CD14-positive monocyte (primary cell): ENCODE data around the gene ZNF2. TPM values are rescaled to one million over a fixed set of nuclear protein-coding genes. Genes with fewer than 3 reads are reported as not detected.

ENCODE experiments used
- DNase-seq, 3 donors: peaks; one replicate each; pipeline ENCODE4 v3.0.0-alpha.2; 2011 to 2022
- H2AFZ ChIP-seq: 2 replicates; pipeline ENCODE4 v1.6.0; 2012; ENCODE audit warnings: mild to moderate bottlenecking, low read depth, low read length, inconsistent platforms; ENCODE audit not compliant: insufficient read depth, poor library complexity, severe bottlenecking
- H3K27ac ChIP-seq, 2 donors: 1 replicate in 1 of 2; 2 replicates in 1 of 2; pipeline ENCODE4 v1.5.1; 2012 to 2013; ENCODE audit warnings: low read length in 2 of 2, control low read depth in 1 of 2, inconsistent platforms in 1 of 2, low read depth in 1 of 2, mild to moderate bottlenecking in 1 of 2
- H3K27me3 ChIP-seq, 2 donors: one replicate each; pipeline versions ENCODE4 v1.6.0 to v1.6.1; 2011 to 2013; ENCODE audit warnings: low read length in 2 of 2; ENCODE audit not compliant: control insufficient read depth in 2 of 2, insufficient read depth in 2 of 2
- H3K36me3 ChIP-seq, 2 donors: replicated peaks in 1 of 2; 1 replicate in 1 of 2; 2 replicates in 1 of 2; pipeline versions ENCODE4 v1.5.1 to v1.6.1; 2012 to 2013; ENCODE audit warnings: low read length in 2 of 2, control low read depth in 1 of 2, inconsistent platforms in 1 of 2, mild to moderate bottlenecking in 1 of 2; ENCODE audit not compliant: insufficient read depth in 2 of 2, control insufficient read depth in 1 of 2
- H3K4me1 ChIP-seq, 2 donors: 1 replicate in 1 of 2; 2 replicates in 1 of 2; pipeline versions ENCODE4 v1.5.1 to v1.6.1; 2012 to 2013; ENCODE audit warnings: low read length in 2 of 2, control low read depth in 1 of 2, inconsistent platforms in 1 of 2, mild to moderate bottlenecking in 1 of 2, moderate library complexity in 1 of 2; ENCODE audit not compliant: insufficient read depth in 2 of 2, control insufficient read depth in 1 of 2
- H3K4me2 ChIP-seq: replicated peaks from 2 replicates; pipeline ENCODE3; 2012; ENCODE audit warnings: low read length, moderate library complexity, mild to moderate bottlenecking; ENCODE audit not compliant: poor library complexity, severe bottlenecking; ENCODE audit errors: extremely low read depth
- H3K4me3 ChIP-seq, 3 experiments: fragments of 200-600 bp in 1 of 3; sonication (generic) in 1 of 3; replicated peaks in 1 of 3; 1 replicate in 2 of 3; 2 replicates in 1 of 3; pipeline ENCODE4 v1.5.1; 2011 to 2013; ENCODE audit warnings: low read length in 3 of 3, mild to moderate bottlenecking in 3 of 3, control low read depth in 2 of 3, low read depth in 2 of 3, inconsistent platforms in 1 of 3, moderate library complexity in 1 of 3
- H3K79me2 ChIP-seq: 2 replicates; pipeline ENCODE4 v1.6.0; 2012; ENCODE audit warnings: mild to moderate bottlenecking, control low read depth, inconsistent platforms, low read length, moderate library complexity; ENCODE audit not compliant: insufficient read depth
- H3K9ac ChIP-seq: 2 replicates; pipeline ENCODE4 v1.6.0; 2017; ENCODE audit warnings: low read length, mild to moderate bottlenecking; ENCODE audit not compliant: insufficient read depth, poor library complexity, severe bottlenecking
- H3K9me3 ChIP-seq, 2 donors: replicated peaks in 1 of 2; 1 replicate in 1 of 2; 2 replicates in 1 of 2; pipeline versions ENCODE4 v1.5.1 to v1.6.1; 2012 to 2013; ENCODE audit warnings: low read length in 2 of 2, control low read depth in 1 of 2; ENCODE audit not compliant: control insufficient read depth in 1 of 2, insufficient read depth in 1 of 2
- H4K20me1 ChIP-seq: 2 replicates; pipeline ENCODE4 v1.6.0; 2012; ENCODE audit warnings: mild to moderate bottlenecking, low read length, control low read depth, moderate library complexity; ENCODE audit not compliant: insufficient read depth
- H3K27ac Mint-ChIP-seq, 7 donors: one replicate each; pipeline ENCODE4 v1.8.0; 2020; ENCODE audit warnings: mild to moderate bottlenecking in 7 of 7, mixed read lengths in 7 of 7, moderate library complexity in 6 of 7, inconsistent platforms in 2 of 7
- H3K27me3 Mint-ChIP-seq, 3 donors: one replicate each; pipeline ENCODE4 v1.8.0; 2021 to 2022; ENCODE audit warnings: low read depth in 3 of 3, mild to moderate bottlenecking in 3 of 3, mixed read lengths in 3 of 3, moderate library complexity in 3 of 3, inconsistent platforms in 1 of 3
- H3K36me3 Mint-ChIP-seq, 2 donors: one replicate each; pipeline ENCODE4 v1.8.0; 2020; ENCODE audit warnings: mixed read lengths in 2 of 2, inconsistent platforms in 1 of 2, mild to moderate bottlenecking in 1 of 2
- H3K4me1 Mint-ChIP-seq: one replicate; pipeline ENCODE4 v1.8.0; 2020; ENCODE audit warnings: mild to moderate bottlenecking, mixed read lengths
- H3K4me3 Mint-ChIP-seq, 2 donors: one replicate each; pipeline ENCODE4 v1.8.0; 2020; ENCODE audit warnings: mild to moderate bottlenecking in 2 of 2, mixed read lengths in 2 of 2, moderate library complexity in 1 of 2
- H3K9me3 Mint-ChIP-seq, 7 donors: one replicate each; pipeline ENCODE4 v1.8.0; 2020 to 2022; ENCODE audit warnings: mixed read lengths in 7 of 7, mild to moderate bottlenecking in 6 of 7, moderate library complexity in 6 of 7, inconsistent platforms in 2 of 7
- CTCF ChIP-seq: fragments of 200-600 bp; IDR thresholded peaks from one replicate; pipeline ENCODE4 v1.8.0; 2022; ENCODE audit warnings: antibody characterized with exemption, mild to moderate bottlenecking
- WGBS: methylation state at CpG from one replicate; pipeline ENCODE4 v1.1.5; 2013; ENCODE audit warnings: missing lambda C conversion rate; ENCODE audit not compliant: insufficient coverage; 5-methylcytosine and 5-hydroxymethylcytosine counted together
- intact Hi-C, 2 donors: fragments of 100-400 bp; cut with micrococcal nuclease; formaldehyde crosslinking; loops; one replicate each; pipeline versions ENCODE4 v1.15.0 to v1.15.1; 2023
- polyA plus RNA-seq, 3 donors: library from polyadenylated mRNA; depleted of rRNA in 1 of 3; unstranded in 2 of 3; stranded (reverse) in 1 of 3; fragments of 300-500 nt in 2 of 3; fragments of >200 nt in 1 of 3; fragmentation: Illumina TruSeq in 2 of 3; gene quantifications; 1 replicate in 2 of 3; 2 replicates in 1 of 3; pipeline ENCODE4 v1.2.3, GENCODE V29; 2012 to 2021

The ZNF2 gene
- polyA plus RNA-seq, 3 donors: 0.59 to 1.5 (median 0.89) TPM

GRCh38 chr2:95179451-95179850 lies 13.8 kb downstream of the ZNF2 start:
- H3K9me3 Mint-ChIP-seq: peaks cover 46 to 75% (median 65%) of the 10 kb centered on the region in 7 donors
- no peaks in the 10 kb centered on the region for H3K4me1 Mint-ChIP-seq
- H3K36me3 Mint-ChIP-seq: peaks cover 59 to 75% of the 10 kb centered on the region in 2 donors
- no peak for DNase-seq
- intact Hi-C loops: no loop called here
- H3K4me2 ChIP-seq: no peak overlapping the region
- no peak overlapping the region for H3K27ac Mint-ChIP-seq
- peaks cover 40 to 74% of the 10 kb centered on the region in 2 donors for H3K36me3 ChIP-seq
- H3K9ac ChIP-seq: no peak overlapping the region
- H4K20me1 ChIP-seq: no peaks in the 10 kb centered on the region
- peaks cover 62 to 85% of the 10 kb centered on the region in 2 donors for H3K9me3 ChIP-seq
- 90% methylated on average over 5 of the region's 7 CpGs for WGBS
- no peaks in the 10 kb centered on the region for H3K27me3 Mint-ChIP-seq
- TF ChIP-seq CTCF: no peak
- H3K4me3 Mint-ChIP-seq: no peak overlapping the region
- H3K4me1 ChIP-seq: no peaks in the 10 kb centered on the region
- no peak overlapping the region for H3K4me3 ChIP-seq
- H3K27me3 ChIP-seq: no peaks in the 10 kb centered on the region
- no peaks in the 10 kb centered on the region for H3K79me2 ChIP-seq
- H3K27ac ChIP-seq: no peak overlapping the region
- no peak overlapping the region for H2AFZ ChIP-seq

- no peaks in the 10 kb centered on the region for H3K79me2 ChIP-seq
- Mint-ChIP-seq H3K36me3 (peaks cover 46 to 63% of the 10 kb centered on the region in 2 donors), H3K27ac (no peak overlapping the region), H3K4me3 (no peak overlapping the region), H3K9me3 (peaks cover 46 to 72% (median 61%) of the 10 kb centered on the region in 7 donors), H3K4me1 (no peaks in the 10 kb centered on the region), H3K27me3 (peaks cover 0 to 2% (median 0%) of the 10 kb centered on the region in 3 donors)
- no peak overlapping the region for H2AFZ ChIP-seq
- no peak overlapping the region for H3K4me2 ChIP-seq
- no peak overlapping the region for H3K27ac ChIP-seq
- no peaks in the 10 kb centered on the region for H3K4me1 ChIP-seq
- peaks cover 48 to 68% of the 10 kb centered on the region in 2 donors for H3K9me3 ChIP-seq
- no peak for DNase-seq
- WGBS: over 99% methylated on average over 15 of the region's 18 CpGs
- peaks cover 40 to 63% of the 10 kb centered on the region in 2 donors for H3K36me3 ChIP-seq
- H3K4me3 ChIP-seq: no peak overlapping the region
- no peaks in the 10 kb centered on the region for H4K20me1 ChIP-seq
- H3K27me3 ChIP-seq: no peaks in the 10 kb centered on the region
- intact Hi-C loops: no loop called here
- TF ChIP-seq CTCF: no peak
- H3K9ac ChIP-seq: no peak overlapping the region
Observed at GRCh38 chr2:95181774-95182173, 16.2 kb downstream of the ZNF2 start.
